ENCODE results near the gene BAD. TPM values are rescaled to one million over a fixed set of nuclear protein-coding genes. Genes with fewer than 3 reads are reported as not detected.

BAD gene
- total RNA-seq, 4 donors from 2014 or later: 27.8 to 88.0 (median 76.3) TPM

- H3K9me3 ChIP-seq: no peaks in the 10 kb centered on the region
- DNase-seq: no peak
- in situ Hi-C loops (cut with MboI; ENCODE audit: low sequenced_read_pairs in 4 of 4): no loop called here
- peaks cover 15 to 35% of the 10 kb centered on the region in 2 donors for H3K4me1 ChIP-seq
- no peak overlapping the region for H3K4me3 ChIP-seq
- peaks cover 0 to 7% of the 10 kb centered on the region in 2 donors for H3K36me3 ChIP-seq
- ATAC-seq: no peak
- TF ChIP-seq CTCF (IDR thresholded peaks at IDR 0.05 in 4 of 5, conservative IDR thresholded peaks at IDR 0.05 in 1 of 5) (no peak), POLR2A (IDR thresholded peaks at IDR 0.05) (no peak)
- no peaks in the 10 kb centered on the region for H3K27me3 ChIP-seq
- H3K27ac ChIP-seq: peak overlapping the region in 1 of 4 donors; percentile 95
- intact Hi-C loops (cut with DNase I; ENCODE audit: low total_unique reads): no loop called here
Observed at GRCh38 chr11:64220798-64221197, 63.7 kb downstream of the BAD start.

GRCh38 chr11:64220271-64220670, 64.2 kb downstream of the BAD start:
- no peaks in the 10 kb centered on the region for H3K9me3 ChIP-seq
- no peaks in the 10 kb centered on the region for H3K27me3 ChIP-seq
- intact Hi-C loops (cut with DNase I; ENCODE audit: low total_unique reads) (no loop called here), in situ Hi-C loops (cut with MboI; ENCODE audit: low sequenced_read_pairs in 4 of 4) (no loop called here)
- no peak overlapping the region for H3K27ac ChIP-seq
- TF ChIP-seq POLR2A (IDR thresholded peaks at IDR 0.05) (no peak), CTCF (IDR thresholded peaks at IDR 0.05 in 4 of 5, conservative IDR thresholded peaks at IDR 0.05 in 1 of 5) (no peak)
- no peak overlapping the region for H3K4me3 ChIP-seq
- peaks cover 0 to 7% of the 10 kb centered on the region in 2 donors for H3K36me3 ChIP-seq
- ATAC-seq (no peak), DNase-seq (no peak)
- peaks cover 11 to 31% of the 10 kb centered on the region in 2 donors for H3K4me1 ChIP-seq

Other genes starting within 250 kb of the BAD start
- not detected for gene FLRT1, start 248.7 kb downstream of the BAD start, total RNA-seq
- 100 to 1,000 TPM; 162 to 308 (median 205) TPM for gene MACROD1, start 118.6 kb downstream of the BAD start, total RNA-seq
- gene STIP1, start 98.5 kb downstream of the BAD start, total RNA-seq: 100 to 1,000 TPM; 141 to 193 (median 168) TPM
- 10 to 100 TPM in 1 of 4 donors, 1 to 10 TPM in 3; 2.8 to 10.4 (median 6.1) TPM for gene FERMT3, start 77.9 kb downstream of the BAD start, total RNA-seq
- gene TRPT1, start 58.5 kb downstream of the BAD start, total RNA-seq: 100 to 1,000 TPM in 3 of 4 donors, 10 to 100 TPM in 1; 80.9 to 231 (median 139) TPM
- 10 to 100 TPM; 32.3 to 70.7 (median 53.4) TPM for gene NUDT22, start 58.4 kb downstream of the BAD start, total RNA-seq
- 10 to 100 TPM; 13.8 to 30.0 (median 18.9) TPM for gene DNAJC4, start 54.1 kb downstream of the BAD start, total RNA-seq
- gene VEGFB, start 50.1 kb downstream of the BAD start, total RNA-seq: 10 to 100 TPM; 33.6 to 87.5 (median 58.2) TPM
- gene FKBP2, start 43.6 kb downstream of the BAD start, total RNA-seq: 10 to 100 TPM; 20.2 to 54.7 (median 27.6) TPM
- 100 to 1,000 TPM; 144 to 444 (median 237) TPM for gene PPP1R14B, start 37.7 kb downstream of the BAD start, total RNA-seq
- gene PLCB3, start 33.1 kb downstream of the BAD start, total RNA-seq: 1 to 10 TPM; 4.7 to 9.7 (median 6.2) TPM
- gene GPR137, start 1.2 kb upstream of the BAD start, total RNA-seq: 10 to 100 TPM; 13.8 to 28.9 (median 20.4) TPM
- not detected for gene KCNK4, start 6.6 kb upstream of the BAD start, total RNA-seq
- not detected for gene CATSPERZ, start 15.7 kb upstream of the BAD start, total RNA-seq
- 100 to 1,000 TPM; 192 to 471 (median 260) TPM for gene ESRRA, start 20.9 kb upstream of the BAD start, total RNA-seq
- 100 to 1,000 TPM; 133 to 226 (median 194) TPM for gene TRMT112, start 32.9 kb upstream of the BAD start, total RNA-seq
- gene PRDX5, start 33.5 kb upstream of the BAD start, total RNA-seq: 100 to 1,000 TPM; 170 to 257 (median 219) TPM
- gene CCDC88B, start 55.5 kb upstream of the BAD start, total RNA-seq: 1 to 10 TPM in 3 of 4 donors, under 1 TPM in 1; 0.98 to 5.2 (median 2.1) TPM
- gene RPS6KA4, start 74.5 kb upstream of the BAD start, total RNA-seq: 10 to 100 TPM; 16.6 to 27.0 (median 17.2) TPM